HG03025 (cell line): ENCODE results near the gene UQCRQ.
"Not testable (repeated sequence)": the region's sequence is repeated elsewhere in the genome, so short reads cannot be mapped to it uniquely, and the experiment has no call there.

Source experiments
- ATAC-seq: cut with Tn5 transposase; IDR thresholded peaks from one replicate; pipeline ENCODE4 v1.9.1; 2021; ENCODE audit warnings: mild to moderate bottlenecking, moderate library complexity; ENCODE audit not compliant: unreplicated experiment, low FRiP score

The UQCRQ gene

DNA sequence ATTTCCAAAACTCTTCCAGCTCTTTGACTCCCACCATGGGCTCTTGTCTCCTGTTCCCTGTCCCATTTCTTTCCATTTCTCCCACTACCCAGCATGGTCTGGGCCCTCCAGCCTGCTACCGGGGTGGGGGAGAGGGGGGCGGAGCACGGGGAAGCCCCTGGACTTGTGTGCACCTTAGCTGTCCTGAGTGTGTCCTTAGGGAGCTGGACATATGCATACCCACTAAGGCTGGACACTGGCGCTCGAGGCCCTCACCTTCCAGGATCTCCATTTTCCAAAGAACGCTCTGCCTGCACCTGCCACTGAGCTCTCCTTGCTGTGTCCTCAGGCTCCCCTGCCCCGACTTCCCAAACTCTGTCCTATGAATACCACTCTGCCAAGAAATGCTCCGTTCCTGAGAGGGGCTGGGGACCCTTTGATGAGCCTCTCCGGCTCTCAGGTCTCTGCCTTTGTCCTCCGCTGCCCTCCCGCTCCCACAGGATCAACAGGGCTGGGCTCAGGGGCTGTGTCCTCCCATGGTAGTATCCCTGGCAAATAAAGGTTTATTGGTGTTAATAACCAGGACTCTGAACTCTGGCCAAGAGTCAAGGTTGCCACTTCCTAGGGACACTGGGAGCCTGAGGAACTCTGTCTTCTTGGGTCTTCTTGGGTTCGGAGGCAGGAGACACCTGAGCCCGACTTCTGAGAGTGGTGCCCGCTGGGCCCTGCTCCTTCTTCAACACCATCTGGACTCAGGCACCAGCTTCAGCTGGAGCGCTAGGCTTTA lies 35.2 kb upstream of the UQCRQ start:
- ATAC-seq: no peak

DNA sequence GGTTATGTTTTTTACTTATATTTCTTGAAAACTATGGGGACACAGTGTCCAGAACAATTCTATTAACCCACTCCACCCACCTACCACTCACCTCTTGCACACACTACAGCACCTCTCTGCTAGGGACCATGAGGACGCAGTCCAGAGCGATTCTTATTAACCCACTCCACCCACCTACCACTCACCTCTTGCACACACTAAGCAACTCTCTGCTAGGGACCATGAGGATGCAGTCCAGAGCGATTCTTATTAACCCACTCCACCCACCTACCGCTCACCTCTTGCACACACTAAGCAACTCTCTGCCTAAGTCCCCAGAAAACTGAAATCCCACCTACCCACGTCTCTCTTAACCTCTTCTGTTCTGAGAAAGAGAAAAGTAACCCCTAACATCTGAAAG lies 33.8 kb upstream of the UQCRQ start:
- no peak for ATAC-seq

DNA sequence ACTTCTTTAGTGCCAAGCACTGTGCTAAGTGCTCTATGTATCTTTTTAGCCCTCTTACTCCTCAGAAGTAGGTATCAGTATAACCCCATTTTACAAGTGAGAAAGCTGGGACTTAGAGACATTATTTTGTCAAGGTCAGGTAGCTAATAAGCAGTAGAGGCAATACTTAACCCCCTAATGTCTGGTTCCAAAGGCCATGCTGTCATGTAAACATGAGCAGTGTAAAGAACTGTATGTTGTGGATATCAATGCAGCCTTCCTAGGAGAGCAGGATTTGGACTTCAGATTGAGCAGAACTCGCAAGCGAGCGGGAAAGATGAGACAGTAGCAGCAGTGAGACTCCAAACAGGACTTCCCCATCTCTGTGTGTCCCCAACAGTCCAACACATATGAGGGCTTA lies 32.4 kb upstream of the UQCRQ start:
- no peak for ATAC-seq

DNA sequence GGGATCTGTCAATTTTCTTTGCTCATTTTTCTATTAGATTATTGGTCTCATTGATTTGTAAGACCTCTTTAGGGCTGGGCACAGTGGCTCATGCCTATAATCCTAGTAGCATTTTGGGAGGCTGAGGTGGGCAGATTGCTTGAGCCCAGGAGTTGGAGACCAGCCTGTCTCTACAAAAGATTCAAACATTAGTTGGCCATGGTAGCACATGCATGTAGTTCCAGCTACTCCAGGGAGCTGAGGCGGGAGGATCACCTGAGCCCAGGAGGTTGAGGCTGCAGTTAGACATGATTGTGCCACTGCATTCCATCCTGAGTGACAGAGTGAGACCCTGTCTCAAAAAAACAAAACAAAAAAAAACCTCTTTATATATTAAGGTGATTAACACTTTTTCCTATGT lies 29.6 kb upstream of the UQCRQ start:
- no peak for ATAC-seq

DNA sequence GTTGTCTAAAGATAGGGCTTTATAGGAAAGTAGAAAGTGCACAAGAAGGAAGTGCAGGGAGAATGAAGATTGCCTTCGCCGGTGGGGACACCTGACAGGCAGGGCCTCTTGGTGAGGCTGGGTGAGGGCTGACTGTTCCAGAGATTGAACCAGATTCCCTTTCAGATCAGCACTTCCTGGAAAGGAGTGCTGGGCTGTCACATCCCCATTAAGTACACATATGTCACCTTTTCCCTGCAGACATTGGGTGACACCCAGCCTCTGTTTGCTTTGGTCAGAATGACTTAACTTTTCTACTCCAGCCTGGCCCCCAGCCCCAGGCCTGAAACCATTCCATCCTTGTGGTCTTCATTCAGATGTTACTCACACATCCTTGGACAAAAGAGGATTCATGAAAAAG lies 28.6 kb upstream of the UQCRQ start:
- ATAC-seq: no peak

DNA sequence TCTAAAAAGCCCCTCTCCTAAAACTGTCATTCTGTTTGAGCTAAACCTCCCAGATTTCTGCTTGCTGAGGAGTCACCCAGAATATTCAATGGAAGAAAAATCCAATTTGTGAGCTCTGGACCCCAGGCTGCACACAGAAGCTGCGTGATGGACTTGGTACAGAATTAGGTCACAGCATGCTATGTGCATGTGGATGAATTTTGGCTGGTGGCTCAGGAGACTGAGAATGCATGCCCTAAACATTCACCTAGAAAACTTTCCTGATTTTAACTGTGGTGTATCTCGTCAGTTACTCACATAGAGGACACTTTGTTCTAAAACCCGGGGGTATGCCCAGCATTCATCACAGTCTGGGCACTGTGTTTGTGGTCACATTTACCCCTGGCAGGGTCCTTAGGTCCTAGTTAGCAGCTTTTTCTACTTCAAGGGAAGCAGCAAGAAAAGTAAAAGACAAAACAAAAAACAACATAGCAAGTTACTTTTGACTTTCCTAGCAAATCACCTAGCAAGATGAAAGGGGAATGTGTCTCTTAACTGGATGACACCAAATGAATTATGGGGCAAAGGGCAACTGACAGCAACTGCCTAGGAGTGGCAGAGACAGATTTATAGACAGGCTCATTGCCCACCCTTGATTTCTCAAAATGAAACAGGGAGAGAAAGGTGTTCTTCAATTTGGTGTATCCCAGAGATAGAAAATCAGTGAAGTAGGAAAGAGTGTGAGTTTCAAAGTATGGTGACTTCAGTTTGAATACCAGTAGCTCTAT lies 27.7 kb upstream of the UQCRQ start:
- no peak for ATAC-seq

DNA sequence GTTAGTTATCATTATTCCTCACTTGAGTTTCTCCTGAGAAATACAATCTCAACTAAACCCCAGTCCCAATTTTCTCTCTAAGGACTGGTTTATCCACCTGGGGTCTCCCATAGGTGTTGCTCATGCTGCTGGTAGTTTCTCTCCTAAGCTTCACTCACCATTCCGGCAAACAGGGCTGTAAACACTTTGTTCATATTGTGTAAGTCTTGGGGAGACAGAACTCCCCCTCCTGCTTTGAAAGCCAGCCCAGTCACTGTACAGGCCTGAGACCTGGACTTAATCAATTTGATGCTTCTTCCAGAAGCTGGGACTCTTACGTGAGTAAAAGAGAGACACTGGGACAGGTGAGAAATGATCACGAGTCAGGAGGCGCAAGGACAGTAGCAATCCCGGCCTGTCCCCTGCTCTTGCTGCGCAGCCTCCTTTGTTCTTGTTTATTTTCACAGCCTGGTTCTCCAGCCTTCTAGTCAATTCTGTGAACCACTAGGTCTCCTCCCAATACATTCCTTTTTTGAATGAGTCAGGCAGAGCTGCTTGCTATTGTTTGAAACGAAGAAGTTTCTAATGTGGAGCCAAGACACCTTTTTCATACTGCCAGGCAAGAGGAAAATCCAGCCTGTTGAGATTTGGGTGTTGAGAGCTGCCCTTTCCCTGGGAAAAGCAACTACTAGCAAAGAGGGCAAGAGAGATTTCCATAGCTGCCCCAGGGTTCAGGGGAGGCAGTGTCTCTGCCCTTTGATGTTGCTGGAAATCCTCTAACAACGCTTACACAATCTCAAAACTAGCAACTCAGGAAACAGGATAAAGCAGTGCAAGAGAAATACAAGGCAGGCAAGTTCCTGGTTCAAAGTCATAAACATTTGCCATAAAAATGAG lies 26.8 kb upstream of the UQCRQ start:
- no peak for ATAC-seq

DNA sequence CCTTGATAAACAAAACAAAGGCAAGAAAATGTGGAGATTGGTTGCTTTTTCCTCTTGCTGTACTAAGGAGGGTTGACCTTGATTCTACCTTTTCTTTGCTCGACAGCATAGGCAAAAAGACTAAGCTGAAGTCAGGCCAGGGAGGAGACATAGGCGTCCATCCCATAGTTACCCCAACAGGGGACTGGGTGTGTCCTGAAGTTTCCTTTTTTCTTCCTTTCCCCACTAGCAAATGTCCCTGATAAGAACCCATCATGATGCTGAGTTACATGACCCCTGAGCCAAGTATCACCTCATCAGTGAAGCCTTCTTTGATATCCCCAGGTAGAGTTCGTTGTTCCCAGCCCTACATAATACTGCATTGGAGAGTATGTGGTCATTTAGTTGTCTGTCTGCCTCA lies 26.1 kb upstream of the UQCRQ start:
- ATAC-seq: no peak

DNA sequence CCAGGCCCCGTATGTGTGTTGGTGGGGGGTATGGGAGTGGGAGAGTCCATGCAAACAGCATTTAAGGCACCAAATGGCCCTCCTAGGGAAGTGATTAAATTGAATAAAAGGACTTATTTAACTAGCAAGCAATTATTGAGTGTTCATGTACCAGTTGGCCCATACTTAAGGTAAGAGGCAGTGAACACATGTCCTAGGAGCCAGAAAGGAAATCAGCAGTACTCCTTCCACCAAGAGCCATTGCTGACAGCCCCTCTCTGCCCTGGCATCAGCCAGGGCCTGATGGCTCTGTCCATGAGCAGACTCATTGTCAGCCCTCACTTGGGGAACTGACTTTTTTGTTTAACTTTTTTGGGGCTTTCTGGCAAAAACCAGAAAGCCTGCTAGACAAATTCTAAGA lies 25.5 kb upstream of the UQCRQ start:
- no peak for ATAC-seq

DNA sequence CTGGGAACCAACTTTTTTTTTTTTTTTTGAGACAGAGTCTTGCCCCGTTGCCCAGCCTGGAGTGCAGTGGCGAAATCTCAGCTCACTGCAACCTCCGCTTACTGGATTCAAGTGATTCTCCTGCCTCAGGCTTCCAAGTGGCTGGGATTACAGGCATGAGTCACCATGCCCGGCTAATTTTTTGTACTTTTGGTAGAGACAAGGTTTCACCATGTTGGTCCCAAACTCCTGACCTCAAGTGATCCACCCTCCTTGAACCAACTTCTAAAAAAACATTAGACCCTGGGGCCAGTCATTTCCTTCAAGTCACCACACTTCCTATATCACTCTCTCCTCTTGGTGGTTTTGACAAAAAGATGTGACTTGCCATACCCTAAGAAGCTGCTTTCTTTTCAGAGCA lies 25.1 kb upstream of the UQCRQ start:
- no peak for ATAC-seq

DNA sequence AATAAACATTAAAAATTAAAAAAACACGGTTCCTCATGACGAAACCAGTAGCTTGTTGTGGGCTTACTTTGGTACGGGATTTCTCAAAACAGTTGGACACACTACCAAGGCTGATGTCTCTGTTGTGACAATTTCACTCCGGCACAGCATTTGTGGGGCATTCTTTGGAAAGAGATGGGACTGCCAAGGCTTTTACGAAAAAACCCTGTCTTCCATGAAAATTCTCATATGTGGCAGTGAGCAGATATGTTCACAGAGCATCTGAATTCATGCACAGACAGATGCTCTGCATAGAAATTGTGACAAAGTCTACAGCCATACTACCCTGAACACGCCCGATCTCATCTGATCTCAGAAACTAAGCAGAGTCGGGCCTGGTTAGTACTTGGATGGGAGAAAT lies 18.2 kb upstream of the UQCRQ start:
- no peak for ATAC-seq

DNA sequence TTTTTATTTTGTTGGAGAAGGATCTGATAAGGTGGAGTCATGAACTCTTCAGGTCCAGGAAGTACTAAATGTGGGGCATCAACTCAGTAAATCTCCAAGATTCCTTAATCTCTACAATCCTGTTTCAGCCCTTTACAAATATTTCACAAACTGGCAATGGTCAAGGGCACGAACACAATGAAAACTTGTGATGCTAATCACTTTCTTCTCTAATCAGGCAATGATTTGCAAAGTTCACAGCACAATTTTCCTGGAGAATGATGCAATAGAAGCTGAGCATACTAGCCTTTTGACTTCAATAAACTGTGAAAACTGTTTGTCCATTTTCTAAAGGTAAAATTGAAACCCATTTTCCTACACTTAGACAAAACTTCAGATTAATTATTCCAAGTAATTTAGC lies 17.1 kb upstream of the UQCRQ start:
- ATAC-seq: no peak

DNA sequence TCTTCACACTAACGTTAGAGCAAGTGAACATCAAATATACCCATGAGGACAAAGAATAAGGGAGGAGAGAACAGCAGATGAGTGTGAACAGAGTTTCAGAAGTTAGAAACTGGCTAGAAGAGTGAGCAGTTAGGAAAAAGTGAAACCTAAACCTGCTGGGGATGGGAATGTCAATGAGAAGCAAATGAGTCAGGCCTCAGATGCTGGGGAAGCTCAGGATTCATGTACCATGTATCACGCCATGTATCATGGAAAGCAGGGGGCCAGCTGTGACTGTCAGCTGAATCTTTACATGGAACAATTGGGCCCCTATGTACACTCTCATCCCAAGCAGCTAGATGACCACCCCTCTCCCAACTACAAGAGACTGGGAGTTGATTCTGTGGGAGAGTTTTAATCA lies 16.4 kb upstream of the UQCRQ start:
- no peak for ATAC-seq

DNA sequence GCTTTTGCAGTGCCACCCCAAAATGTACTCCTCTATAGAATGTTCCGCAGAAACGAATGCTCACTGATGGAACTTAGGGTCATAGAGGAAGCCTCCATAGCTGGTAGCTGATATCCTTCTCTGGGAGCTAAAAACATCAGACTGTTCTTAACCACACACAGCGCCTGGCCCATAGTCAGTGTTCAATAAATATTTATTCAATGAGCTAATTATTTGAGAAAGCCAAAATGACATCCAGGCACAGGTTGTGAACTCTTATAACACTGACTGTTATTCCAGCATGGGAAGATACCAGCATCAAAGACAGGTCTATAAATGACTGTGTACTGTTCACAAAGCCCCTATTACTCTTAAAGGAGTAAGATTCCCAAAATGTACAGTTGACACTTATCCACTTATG lies 13.1 kb upstream of the UQCRQ start:
- no peak for ATAC-seq

DNA sequence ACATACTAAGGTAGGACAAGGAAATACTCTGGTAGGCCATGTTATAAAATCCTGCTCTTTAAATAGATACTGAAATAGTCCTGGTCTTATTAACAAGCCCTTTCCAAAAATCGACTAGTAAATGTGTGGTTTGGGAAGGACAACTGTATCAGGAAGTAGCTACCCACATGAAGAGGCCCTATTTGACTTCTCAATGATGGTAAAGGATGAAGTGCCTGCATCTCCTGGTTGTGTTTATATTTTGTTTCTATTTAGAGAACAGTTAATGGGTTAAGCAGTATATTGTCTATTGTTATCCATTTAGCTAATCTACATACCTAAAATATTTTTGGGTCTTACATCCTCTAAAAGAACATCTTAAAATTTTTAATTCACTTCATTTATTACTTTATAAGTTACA lies 12.7 kb upstream of the UQCRQ start:
- no peak for ATAC-seq

DNA sequence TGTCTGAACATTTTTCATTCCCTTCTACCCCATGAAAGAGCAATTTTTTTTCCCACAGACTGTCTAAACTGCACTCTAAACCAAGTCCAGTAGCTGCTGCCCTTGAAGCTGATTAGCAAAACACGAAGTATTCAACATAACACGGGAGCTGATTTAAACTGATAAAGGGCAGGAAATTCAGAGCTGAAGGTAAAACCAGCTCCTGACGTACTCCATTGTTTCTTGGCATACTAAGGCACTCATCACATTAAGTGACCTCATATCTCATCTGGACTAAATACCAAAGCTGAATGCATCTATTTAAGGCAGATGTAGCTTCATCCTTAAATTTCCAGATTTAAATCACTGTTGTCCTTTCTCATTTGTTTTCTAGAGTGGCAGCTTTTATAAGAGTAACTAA lies 12.1 kb upstream of the UQCRQ start:
- no peak for ATAC-seq

DNA sequence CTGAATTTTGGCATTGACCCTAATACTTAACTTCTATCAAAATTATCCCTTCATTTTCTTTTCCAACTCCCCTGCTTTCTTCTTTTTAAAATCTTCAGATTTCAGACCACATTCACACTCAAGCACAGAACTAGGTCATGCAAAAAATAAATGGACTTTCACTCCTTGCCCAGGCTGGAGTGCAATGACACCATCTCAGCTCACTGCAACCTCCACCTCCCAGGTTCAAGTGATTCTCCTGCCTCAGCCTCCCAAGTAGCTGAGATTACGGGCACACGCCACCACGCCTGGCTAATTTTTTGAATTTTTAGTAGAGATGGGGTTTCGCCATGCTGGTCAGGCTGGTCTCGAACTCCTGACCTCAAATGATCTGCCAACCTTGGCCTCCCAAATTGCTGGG lies 11.4 kb upstream of the UQCRQ start:
- ATAC-seq: not testable (repeated sequence)

DNA sequence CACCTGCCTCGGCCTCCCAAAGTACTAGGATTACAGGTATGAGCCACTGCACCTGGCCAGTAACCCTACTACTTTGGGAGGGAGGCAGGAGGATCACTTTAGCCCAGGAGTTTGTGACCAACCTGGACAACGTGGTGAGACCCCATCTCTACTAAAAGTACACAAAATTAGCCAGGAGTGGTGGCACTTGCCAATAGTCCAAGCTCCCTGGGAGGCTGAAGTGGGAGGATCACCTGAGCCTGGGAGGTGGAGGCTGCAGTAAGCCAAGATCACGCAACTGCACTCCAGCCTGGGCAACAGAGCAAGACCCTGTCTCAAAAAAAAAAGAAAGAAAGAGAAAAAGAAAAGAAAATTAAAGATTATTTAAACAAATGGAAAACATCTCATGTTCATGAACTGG lies 10.4 kb upstream of the UQCRQ start:
- no peak for ATAC-seq

DNA sequence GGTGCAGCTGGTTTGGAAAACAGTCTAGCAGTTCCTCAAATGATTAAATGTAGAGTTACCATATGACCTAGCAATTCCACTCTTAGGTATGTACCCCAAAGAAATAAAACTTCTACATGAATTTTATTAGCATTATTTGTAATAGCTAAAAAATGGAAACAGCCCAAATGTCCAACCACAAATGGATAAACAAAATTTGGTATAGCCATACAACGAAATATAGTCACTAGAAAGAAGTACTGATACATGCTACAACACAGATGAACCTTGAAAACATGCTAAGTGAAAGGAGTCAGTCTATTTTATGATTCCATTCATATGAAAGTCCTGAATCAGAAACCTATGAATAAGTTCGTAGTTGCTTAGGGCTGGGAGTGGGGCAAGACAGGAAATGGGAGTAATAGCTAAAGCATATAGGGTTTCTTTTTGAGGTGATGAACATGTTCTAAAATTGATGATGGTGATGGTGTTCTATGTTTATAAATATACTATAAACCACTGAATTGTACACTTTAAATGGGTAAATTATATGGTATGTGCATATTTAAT lies 6.5 kb upstream of the UQCRQ start:
- no peak for ATAC-seq

DNA sequence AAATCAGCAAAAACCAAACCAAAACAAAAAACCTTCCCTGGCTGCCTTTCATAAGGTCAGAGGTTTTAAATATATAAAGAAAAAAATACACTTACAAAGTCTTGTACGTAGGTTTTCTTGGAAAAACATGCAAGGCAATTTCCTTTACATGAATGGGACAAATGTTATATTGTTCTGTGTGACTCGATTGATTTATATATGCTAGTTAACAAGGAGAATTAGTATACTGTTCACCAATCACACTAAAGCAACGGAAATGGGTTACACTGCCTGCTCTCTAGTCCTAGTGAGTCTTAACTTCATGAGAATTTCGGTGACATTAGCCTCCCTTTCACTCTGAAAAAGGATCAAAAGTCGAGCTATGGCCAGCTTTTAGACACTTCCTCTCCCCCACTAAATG lies 5.7 kb upstream of the UQCRQ start:
- no peak for ATAC-seq
